22Rv1 (cell line): ENCODE data around the gene CFAP54.

Source experiments
- ZFX ChIP-seq: fragments of 450-650 bp; IDR thresholded peaks from 2 replicates; pipeline ENCODE4 v1.6.1; 2017; ENCODE audit warnings: antibody characterized with exemption, borderline replicate concordance
- TF ChIP-seq, protein P1 (sequence below): fragments of 450-650 bp; IDR thresholded peaks from 2 replicates; pipeline ENCODE4 v1.5.1; 2017; ENCODE audit warnings: mild to moderate bottlenecking

- TF ChIP-seq, protein P1, sequence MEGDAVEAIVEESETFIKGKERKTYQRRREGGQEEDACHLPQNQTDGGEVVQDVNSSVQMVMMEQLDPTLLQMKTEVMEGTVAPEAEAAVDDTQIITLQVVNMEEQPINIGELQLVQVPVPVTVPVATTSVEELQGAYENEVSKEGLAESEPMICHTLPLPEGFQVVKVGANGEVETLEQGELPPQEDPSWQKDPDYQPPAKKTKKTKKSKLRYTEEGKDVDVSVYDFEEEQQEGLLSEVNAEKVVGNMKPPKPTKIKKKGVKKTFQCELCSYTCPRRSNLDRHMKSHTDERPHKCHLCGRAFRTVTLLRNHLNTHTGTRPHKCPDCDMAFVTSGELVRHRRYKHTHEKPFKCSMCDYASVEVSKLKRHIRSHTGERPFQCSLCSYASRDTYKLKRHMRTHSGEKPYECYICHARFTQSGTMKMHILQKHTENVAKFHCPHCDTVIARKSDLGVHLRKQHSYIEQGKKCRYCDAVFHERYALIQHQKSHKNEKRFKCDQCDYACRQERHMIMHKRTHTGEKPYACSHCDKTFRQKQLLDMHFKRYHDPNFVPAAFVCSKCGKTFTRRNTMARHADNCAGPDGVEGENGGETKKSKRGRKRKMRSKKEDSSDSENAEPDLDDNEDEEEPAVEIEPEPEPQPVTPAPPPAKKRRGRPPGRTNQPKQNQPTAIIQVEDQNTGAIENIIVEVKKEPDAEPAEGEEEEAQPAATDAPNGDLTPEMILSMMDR: no peak
- no peak for TF ChIP-seq ZFX
Measured at GRCh38 chr12:96897421-96897820, 408.0 kb downstream of the CFAP54 start.
